Activated CD4-positive, CD25-positive, alpha-beta regulatory T cell (primary cell): Measurements from ENCODE around the gene UNC13B.

Experiments used
- DNase-seq, 4 experiments: peaks; one replicate each; lab custom pipeline; 2025; lab: John Stamatoyannopoulos, UW

The UNC13B gene

DNA sequence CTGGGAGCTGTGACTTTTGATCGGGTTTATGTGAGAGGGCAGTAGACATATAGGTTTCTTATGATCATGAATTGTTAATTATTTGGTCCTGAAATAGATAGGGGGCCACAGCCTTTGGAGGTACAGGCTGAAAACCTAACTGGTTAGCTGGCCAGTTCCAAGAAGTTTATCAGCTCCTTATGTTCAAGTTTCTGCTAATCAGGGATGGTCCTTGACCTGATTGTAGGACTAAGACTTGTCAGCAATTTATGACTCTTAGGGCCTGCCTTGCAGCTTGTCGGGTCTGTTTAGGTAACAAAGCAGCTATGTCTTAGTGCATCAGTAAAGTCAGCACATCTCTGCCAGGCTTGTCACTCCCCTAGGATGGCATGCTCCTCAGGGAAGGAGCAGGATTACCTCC, 176.3 kb downstream of the UNC13B start:
- no peak for DNase-seq

GRCh38 chr9:35338561-35339274, 176.9 kb downstream of the UNC13B start:
- no peak for DNase-seq

DNA sequence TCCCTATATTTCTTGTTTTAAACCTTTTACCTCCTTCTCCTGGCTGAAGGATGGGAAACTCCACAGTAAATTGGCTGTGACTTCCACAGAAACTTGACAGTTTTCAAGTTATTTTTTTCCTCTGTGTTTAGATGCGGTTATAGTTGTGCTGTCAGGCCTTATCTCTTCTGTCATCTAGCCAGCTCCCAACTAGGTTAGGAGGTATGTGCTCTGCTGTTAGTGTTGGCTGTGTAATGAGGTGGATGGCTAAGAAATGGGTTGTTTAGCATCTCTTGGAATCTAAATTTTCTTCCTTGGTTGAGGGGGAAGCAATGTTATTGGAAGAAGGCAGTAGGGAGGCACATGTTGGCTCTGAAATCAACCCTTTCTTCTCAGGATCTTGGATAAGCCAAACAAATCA, 178.2 kb downstream of the UNC13B start:
- no peak for DNase-seq

- no peak for DNase-seq
Measured at GRCh38 chr9:35341021-35341420, 179.2 kb downstream of the UNC13B start.

DNA sequence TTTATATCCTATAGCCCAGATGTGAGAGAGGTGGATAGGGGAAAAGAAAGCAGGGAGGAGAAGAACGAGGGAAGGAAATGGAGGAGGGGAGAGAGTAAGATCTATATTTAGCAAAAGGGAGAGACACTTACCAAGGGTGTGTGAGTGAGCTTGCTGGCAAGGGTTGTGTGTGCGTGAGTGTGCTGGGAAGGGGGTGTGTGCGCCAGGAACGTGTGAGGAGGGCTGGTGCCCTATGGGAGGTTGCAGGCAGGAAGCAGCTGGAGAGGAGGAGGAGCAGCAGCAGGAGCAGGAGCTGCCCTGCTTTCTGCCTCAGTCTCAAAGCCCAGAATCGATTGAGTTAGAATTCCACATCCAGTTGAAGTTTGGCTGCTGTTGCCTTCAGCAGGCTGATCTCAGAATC, 179.8 kb downstream of the UNC13B start:
- DNase-seq: no peak

- DNase-seq: no peak
Measured at GRCh38 chr9:35342221-35342958, 180.6 kb downstream of the UNC13B start.

GRCh38 chr9:35348109-35348508, 186.3 kb downstream of the UNC13B start:
- no peak for DNase-seq

GRCh38 chr9:35349287-35349990, 187.6 kb downstream of the UNC13B start:
- no peak for DNase-seq

DNA sequence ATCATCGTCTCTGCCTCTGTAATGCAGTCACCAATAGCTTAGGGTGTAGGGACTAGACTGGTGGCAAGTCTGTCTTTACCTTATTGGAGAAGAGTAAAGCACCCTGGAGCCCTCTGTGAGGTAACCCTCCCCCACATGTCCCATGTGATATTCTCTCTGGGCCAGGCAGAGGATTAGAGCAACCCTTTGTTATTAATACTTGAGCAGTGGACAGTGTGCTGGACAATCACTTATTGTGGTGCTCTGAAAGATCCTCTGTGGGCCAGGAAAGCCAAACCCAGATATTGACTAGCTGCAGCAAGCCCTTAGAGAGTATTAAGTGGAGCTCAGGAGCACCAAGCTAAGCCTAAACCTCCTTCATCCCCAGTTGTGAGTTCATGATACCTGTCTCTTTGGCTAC, 188.4 kb downstream of the UNC13B start:
- no peak for DNase-seq

- no peak for DNase-seq
Measured at GRCh38 chr9:35350827-35351549, 189.2 kb downstream of the UNC13B start.

GRCh38 chr9:35353731-35354365, 192.0 kb downstream of the UNC13B start:
- DNase-seq: no peak

DNA sequence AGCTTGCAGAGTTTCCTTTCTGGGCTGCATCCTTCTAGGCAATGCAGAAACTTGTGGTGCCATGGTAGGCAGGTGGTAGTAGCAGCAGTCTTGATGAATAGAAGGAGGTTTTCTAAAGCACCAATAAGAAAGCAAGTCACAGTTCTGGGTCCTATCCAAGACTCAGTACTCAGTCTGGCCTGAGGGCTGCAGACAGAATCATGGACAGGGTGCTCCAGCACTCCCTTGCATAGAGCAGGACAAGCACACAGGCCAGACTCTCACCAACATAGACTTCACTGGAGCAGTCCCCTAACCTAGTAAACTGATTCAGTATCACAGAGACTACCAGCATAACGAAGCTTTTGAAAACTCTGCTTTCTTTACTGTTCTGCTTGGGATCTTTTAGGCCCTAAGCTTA, 194.1 kb downstream of the UNC13B start:
- DNase-seq: no peak

DNA sequence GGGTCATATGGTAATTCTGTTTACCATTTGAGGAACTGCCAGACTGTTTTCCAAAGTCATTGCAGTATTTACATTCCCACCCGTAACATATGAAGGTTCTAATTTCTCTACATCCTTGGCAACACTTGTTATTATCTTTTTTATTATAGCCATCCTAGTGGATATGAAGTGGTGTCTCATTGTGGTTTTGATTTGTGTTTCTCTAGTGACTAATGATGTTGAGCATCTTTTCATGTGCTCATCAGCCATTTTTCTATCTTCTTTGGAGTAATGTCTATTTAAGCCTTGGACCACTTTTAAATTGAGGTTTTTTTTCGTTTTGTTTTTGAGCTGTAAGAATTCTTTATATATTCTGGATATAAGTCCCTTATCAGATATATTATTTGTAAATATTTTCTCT, 195.3 kb downstream of the UNC13B start:
- DNase-seq: no peak

DNA sequence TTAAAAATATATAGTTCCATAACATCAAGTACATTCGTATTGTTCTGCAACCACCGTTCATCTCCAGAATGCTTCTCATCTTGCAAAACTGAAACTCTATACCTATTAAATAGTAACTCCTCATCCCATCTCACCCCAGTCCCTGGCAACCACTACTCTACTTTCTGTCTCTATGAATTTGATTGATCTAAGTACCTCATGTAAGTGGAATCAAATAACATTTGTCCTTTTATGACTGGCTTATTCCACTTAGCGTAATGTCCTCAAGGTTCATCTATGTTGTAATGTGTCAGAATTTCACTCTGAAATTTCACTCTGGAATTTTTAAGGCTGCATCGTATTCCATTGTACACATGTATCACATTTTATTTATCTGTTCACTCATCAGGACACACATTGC, 196.0 kb downstream of the UNC13B start:
- DNase-seq: no peak

DNA sequence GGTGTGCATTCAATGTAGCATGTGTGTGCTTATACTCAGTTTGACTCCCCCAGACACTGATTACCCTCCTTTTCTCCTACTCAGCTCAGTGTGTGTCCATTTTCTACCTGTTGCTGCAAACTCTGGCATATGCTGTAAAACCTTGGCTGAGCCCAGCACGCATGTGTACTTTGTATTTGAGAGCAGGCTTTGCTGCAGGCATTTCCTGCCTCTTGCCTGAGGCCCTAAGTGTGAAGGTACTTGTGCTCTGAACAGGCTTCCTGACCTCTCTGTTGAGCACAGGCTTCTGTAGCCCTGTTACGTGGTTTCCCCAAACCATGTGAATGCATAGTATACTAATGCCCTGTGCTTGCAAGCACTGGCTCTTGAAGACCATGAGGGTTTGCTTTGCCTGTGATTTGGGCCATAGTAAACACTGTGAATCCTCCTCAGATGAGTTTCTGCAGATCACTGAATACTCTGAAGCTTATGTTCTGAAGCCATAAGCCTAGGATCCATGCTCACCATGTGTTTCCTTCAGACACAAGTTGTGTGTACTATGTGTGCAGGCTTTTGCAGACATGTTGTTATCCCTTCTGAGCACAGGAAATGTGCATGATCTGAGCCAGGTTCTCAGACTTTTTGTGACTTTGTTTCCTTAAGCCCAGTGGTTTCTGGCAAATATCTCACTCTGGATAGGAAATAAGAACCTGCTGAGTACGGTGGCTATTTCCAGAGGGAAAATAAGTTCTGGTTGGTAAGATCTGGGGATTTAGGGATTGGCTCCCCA, 203.2 kb downstream of the UNC13B start:
- no peak for DNase-seq

GRCh38 chr9:35366627-35367026, 204.8 kb downstream of the UNC13B start:
- DNase-seq: no peak

- no peak for DNase-seq
Measured at GRCh38 chr9:35367451-35367850, 205.6 kb downstream of the UNC13B start.

GRCh38 chr9:35370241-35370640, 208.4 kb downstream of the UNC13B start:
- DNase-seq: no peak

DNA sequence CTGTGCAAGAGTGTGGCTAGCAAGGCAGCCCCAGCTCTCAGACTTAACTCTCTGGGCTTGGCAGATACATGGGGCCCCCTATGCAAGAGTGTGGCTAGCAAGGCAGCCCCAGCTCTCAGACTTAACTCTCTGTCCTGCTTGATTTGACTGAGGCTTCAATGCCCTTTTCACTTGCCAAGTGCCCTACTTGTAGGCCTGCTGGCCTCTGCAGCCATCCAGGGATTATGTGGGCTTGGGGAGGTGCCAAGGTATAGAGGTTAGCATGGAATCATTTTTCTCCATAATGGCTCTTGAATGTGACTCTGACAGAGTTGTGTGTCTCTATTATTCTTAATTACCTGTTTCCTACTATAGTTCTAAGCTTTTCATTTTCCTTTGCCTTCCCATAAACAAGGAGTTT, 212.6 kb downstream of the UNC13B start:
- DNase-seq: no peak

DNA sequence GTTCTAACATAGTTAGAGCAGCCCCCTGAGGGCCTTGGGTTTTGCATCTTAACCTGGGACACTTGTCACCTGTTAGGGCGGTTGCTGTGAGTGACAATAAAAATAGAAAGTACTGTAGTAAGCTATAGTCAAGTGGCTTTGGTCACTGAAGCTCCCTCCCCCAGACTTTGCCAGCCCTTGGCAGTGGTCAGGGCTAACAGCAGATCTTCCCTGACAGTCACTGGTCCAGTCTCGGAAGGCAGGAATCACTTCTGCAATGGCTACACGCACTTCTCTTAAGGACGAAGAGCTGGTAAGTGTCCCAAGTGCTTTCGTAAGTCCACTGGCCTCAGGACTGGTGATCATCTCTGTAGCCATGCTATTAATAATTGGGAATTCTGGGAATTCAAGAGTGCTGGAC, 213.1 kb downstream of the UNC13B start:
- DNase-seq: no peak

DNA sequence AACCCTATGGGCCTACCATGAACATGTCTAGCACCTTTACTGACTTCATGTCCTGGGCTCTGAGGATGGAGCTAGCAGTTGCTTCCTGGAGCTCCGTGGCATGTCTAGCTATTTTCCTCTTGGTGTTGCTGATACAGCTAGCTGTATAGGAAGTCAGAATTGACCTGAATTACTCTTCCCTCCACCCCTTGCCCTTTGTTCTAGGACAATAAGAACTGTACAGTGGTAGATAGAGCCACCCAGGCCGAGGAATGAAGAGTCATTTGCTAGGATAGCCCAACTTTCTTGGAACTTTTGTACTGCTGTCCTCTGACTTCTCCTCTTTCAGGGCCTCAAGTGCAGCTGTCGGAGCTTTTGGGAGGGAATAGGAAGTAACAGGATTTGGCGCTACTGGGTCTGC, 218.2 kb downstream of the UNC13B start:
- DNase-seq: no peak
